Stimulated activated CD4-positive, alpha-beta T cell treated with anti-CD3 and anti-CD28 coated beads, Interleukin-1b, Interleukin-23, amount 100 ng/mL, for 4 hours (primary cell): ENCODE measurements around the gene E2F4.

ENCODE experiments used
- DNase-seq, 2 donors: peaks; one replicate each; pipeline ENCODE4 v3.0.0-alpha.2; 2020; ENCODE audit warnings: low read depth in 2 of 2

Gene E2F4

GRCh38 chr16:67208154-67208896 lies 16.4 kb downstream of the E2F4 start:
- DNase-seq: no peak

DNA sequence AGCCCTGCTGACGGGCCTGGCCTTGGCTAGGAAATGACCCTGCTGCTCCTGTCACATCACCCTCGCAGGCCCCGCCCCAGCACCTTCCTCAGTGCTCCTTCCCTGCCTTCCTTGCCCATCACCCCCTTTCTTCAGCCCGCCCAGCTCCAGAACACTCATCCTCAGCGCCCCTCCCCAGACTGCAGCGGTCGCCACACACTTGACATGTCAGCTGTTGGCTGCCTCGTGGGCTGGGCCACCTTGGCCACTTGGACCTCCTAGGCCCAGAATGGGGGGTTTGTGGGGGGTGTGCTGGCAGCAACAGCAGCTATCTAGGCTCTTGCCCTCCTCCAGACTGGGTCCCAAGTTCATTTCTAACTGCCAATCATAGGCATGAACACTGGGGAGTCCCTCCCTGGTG lies 17.6 kb downstream of the E2F4 start:
- DNase-seq: no peak

GRCh38 chr16:67210069-67210937 lies 18.3 kb downstream of the E2F4 start:
- no peak for DNase-seq

DNA sequence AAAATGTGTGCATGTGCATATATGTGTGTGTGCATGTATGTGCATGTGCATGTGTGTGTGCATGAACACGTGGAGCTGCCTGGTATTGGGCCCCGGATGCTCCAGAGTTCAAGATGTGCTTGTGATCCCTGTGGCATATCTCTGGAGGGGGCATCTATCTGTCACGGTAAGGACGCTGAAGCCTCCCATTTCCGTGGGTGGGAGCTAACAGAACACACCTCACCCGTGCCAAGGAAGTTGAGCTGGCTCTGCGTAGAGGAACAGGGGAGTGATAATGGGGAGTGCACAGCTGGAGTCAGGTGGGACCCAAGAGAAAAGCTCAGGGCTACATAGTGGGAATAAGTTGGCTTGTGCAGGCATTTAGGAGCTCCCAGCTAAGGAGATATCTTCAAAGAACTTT lies 19.7 kb downstream of the E2F4 start:
- DNase-seq: no peak

DNA sequence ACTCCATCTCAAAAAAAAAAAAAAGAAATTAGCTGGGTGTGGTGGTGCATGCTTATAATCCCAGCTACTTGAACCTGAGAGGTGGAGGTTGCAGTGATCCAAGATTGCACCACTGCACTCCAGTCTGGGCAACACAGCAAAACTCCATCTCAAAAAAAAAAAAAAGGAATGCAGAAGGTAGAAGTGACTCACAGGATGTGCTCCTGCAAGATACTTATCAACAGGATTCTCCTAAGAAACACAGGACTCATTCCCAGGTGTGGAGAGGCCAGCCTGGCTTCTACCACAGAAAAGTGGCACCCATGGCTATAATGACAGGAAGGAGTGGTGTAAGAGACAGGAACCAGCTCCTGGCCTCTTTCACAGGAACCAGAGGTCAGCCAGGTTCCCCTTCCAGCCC lies 20.8 kb downstream of the E2F4 start:
- DNase-seq: no peak

DNA sequence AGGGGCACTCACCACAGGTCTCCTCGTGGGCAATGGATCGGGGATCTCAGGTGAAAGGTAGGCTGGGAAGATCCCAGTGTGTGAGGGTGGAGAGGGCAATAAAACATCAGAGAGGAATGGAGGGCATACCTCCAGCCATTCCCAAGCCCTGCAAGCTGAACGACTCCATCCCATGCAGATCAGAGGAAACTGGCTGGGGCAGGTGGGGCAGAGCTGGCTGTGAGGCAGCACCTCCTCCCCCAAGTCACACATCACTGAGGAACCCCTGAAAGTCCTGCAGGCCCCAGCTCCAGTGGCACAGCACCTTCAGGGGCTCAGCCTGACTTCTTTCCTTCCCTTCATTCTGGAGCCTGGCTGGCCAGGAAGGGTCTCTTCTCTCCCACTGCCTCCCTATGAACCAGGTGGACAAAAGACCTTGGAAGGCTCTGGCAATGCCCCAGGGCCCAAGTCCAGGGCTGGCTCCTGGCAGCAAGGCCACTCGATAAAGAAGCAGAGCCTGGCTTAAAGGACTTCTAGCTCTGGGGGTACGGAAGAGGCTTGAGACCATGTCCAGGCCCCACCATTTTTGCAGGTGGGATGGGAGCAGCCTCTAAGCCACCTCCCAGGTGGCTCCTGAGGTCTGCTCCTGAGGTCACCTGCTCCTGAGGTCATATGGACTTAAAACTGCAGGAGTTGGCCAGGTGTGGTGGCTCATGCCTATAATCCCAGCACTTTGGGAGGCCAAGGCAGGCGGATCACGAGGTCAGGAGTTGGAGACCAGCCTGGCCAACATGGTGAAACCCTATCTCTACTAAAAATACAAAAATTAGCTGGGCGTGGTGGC lies 21.5 kb downstream of the E2F4 start:
- no peak for DNase-seq

GRCh38 chr16:67215706-67216105 lies 23.8 kb downstream of the E2F4 start:
- no peak for DNase-seq

DNA sequence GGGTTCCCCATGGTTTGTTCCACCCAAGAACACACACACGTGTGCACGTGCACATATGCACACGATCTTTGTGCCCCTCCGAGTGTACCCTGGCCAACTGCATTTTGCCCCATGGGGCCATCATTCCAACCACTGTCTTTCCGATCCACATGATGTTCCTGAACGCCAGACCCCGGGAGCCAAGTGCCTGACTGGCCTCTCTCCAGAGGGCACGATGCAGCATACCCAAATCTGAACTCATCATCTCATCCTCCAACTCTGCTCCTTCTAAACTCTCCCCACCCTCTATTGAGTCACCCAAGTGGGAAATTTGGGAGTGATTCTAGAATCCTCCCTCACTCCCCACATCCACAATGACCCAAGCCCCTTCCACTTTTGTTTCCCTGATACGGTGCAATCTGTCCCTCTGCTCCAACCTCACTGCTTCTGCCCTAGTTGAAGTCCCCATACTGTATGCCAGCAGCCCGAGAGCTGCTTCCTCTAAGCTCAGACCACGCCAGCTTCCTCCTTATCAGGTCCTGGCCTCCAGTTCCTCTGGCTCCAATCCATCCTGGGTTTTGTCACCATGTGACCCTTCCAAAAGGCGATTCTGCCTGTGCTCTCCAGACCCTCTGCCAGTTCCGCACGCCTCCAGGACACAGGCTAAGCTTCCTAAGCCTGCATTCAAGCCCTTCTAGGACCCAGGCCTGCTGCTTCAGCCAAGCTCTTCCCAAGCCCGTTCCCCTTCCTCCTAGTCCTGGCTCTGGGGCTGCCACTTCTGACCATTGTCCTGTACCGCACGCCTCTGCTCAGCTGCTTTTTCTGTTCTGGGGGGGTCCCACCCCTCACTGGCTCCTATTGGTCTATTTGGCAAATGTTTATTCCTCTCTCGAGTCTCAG lies 24.9 kb downstream of the E2F4 start:
- no peak for DNase-seq

DNA sequence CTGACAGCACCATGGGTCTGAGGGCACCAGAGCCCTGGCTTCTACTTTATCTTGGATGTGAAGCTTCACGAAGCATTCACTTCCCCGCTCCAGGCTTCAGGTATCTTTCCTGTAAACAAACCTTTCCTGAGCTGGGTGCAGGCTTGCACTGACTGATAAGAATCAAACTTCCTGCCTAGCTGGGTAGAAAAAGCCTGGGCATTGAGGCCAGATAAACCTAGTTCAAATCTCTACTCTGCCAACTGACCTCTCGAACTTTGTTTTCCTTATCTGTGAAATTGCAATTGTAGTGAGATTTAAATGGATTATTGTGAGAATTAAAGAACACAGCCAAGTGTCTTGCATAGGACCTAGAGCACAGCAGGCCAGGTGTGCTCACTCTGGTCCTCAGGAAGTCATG lies 32.0 kb downstream of the E2F4 start:
- DNase-seq: no peak

DNA sequence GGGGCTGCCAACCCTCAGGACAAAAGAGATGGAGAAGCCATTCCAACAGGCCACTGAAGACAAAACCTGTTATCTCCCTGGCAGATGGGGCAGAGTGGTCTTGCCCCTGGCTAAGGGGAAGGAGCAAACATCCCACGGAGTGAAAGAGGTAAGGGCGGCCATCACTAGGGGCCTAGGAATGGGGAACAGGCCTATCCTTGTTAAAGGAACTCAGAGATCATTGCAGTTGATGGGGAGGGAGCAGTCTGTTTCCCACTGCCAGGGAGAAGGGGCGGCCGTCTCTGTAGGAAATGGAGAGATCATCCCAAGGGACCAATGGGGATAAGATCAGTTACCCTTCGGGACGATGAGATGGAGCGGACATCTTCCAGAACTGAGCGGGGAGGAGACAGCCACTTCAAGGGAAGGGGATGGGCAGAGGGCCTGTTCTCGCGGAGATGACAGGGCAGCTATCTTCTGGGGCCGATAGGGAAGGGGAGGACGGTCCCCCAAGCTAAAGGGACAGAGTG lies 34.4 kb downstream of the E2F4 start:
- DNase-seq: no peak

DNA sequence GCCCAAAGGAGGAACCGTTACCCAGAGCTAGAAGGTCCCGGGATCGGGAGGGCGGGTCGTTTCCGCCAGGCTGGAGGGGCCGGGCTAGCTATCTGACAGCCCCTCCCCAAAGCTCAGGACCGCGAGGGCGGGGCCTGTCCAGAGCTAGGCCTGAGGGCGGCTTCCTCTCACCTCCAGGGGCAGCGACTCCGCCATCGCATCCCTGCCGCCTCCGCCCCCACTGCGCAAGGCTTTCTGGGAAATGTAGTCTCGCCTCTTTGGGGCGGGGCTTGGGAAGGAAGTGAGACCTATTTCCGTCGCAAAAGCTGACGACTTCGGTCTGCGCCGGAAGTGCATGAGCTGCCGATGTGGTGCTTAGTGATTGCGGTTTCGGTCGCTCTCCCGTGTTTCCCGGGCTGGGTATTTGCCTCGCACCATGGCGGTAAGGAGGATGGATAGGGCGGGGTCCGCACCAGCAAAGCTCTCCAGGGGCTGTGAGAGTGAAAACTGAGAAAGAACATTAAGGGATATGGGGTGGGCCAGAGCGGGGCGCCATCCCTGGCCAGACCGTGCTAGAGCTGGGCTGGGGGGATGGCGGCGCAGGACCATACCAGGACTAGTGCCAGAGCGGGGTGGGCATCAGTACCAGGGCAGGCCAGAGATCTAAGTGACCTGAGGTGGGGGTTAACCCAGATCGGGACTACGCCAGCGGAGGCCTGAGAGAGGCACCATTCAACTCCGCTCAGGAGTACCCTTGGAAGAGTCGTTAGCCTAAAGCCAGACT lies 35.0 kb downstream of the E2F4 start, which contains the start of gene TMEM208:
TSS of gene TMEM208 (plus strand) at position 327 of the 763 bp plus-strand sequence. CDS start at position 416, 89 bp downstream.
- peak; percentile 95 to 96 for DNase-seq

DNA sequence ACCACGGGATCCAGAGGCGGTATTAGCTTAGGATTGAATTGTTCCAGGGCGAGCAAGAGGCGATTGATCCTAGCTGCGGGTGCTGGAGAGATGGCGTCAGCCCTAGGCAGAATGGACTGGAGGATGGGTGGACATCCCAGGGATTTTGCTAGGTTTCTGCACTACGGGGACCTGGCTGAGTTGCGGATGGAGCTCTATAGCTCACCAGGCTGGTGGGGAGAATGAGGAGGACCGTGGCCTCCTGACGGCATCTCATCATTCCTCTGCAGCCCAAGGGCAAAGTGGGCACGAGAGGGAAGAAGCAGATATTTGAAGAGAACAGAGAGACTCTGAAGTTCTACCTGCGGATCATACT lies 35.6 kb downstream of the E2F4 start:
- no peak for DNase-seq

GRCh38 chr16:67228034-67228785 lies 36.3 kb downstream of the E2F4 start:
- no peak for DNase-seq

GRCh38 chr16:67228905-67229304 lies 37.0 kb downstream of the E2F4 start:
- DNase-seq: no peak

GRCh38 chr16:67229906-67230808 lies 38.2 kb downstream of the E2F4 start:
- no peak for DNase-seq

DNA sequence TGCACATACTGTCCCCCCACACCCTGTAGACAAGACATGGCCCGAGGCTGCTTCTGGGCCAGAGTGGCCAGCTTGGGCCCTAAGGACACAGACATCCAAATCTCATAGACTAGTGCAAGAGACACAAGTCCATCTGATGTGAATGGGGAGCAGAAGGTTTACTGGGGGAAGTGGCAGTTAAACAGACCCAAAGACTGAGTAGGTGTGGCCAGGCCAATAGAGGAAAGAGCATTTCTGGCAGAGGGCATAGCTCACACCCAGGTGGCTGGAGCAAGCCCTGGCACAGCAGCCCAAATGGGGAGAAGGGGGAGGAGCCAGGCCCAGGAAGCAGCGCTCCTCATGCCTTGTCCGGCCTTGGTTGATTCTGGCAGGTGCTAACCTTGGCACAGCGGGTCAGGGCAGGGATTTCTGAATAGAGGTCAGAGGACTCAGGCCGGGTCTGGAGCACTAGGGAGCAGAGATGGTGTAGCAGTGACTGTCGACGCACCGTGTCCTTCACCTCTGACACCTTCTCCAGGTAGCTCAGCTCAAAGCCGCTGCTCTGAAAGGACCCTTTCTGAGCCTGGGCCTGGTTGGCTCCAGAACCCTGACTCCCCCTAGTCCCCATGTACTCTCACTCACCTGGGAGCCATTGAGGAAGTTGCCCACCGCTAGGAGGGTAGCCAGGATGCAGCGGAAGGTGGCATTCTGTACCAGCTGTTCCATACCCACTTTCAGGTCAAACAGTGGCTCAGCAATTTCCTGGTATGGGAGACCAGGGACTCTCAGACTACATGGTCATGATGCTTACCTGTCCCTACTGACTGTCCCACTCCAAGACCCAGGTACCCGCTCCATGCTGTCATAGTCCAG lies 39.1 kb downstream of the E2F4 start:
- DNase-seq: no peak

- DNase-seq: no peak
Measured at GRCh38 chr16:67233596-67233995, 41.6 kb downstream of the E2F4 start.
